IMR-90 (cell line): ENCODE measurements around the gene IFI27L2. TPM values are rescaled to one million over a fixed set of nuclear protein-coding genes. Genes with fewer than 3 reads are reported as not detected.
A peak's percentile ranks its signal among the peaks of the same experiment; 100 is the strongest.

Experiments used
- ATAC-seq: fragments of 200-7000 bp; cut with Tn5 transposase; 2 replicates; pipeline ENCODE4 v1.9.1; 2020; ENCODE audit warnings: low read depth, mild to moderate bottlenecking, moderate library complexity
- BruUV-seq: library from RNA; stranded (reverse); fragments of 400-500 nt; replicated peaks from 2 replicates; lab custom pipeline; 2021; lab: Mats Ljungman, UMichigan
- CTCF ChIA-PET: fragments of 300-600 bp; formaldehyde crosslinking; extraction: SDS; loops from one replicate; lab custom pipeline; 2021; ENCODE audit warnings: antibody characterized with exemption; lab: Yijun Ruan, JAX
- POLR2A ChIA-PET: fragments of 300-600 bp; sonication (Branson Sonifier 250); formaldehyde crosslinking; loops from one replicate; lab custom pipeline; 2022; ENCODE audit warnings: antibody characterized with exemption; ENCODE audit not compliant: unreplicated experiment; lab: Charles Lee
- DNase-seq: peaks from one replicate; pipeline ENCODE4 v3.0.0; 2013
- H2AFZ ChIP-seq: replicated peaks from 2 replicates; pipeline ENCODE3; 2013; ENCODE audit warnings: low read length, mild to moderate bottlenecking; ENCODE audit not compliant: poor library complexity
- H2AK5ac ChIP-seq: 2 replicates; pipeline ENCODE4 v1.6.1; 2013; ENCODE audit warnings: low read depth, low read length, inconsistent platforms
- H2AK9ac ChIP-seq: replicated peaks from 2 replicates; pipeline ENCODE3; 2013; ENCODE audit warnings: mild to moderate bottlenecking, low read depth, low read length, moderate library complexity; ENCODE audit not compliant: poor library complexity
- H2BK120ac ChIP-seq: 2 replicates; pipeline ENCODE4 v1.6.1; 2013; ENCODE audit warnings: low read depth, low read length, inconsistent platforms
- H2BK15ac ChIP-seq: 3 replicates; pipeline ENCODE4 v1.6.1; 2013; ENCODE audit warnings: low read depth, low read length, inconsistent platforms
- H2BK20ac ChIP-seq: 2 replicates; pipeline ENCODE4 v1.6.1; 2013; ENCODE audit warnings: low read depth, mild to moderate bottlenecking, inconsistent platforms, low read length, moderate library complexity
- H2BK5ac ChIP-seq: 2 replicates; pipeline ENCODE4 v1.6.1; 2013; ENCODE audit warnings: mild to moderate bottlenecking, low read depth, low read length, inconsistent platforms; ENCODE audit not compliant: poor library complexity, severe bottlenecking
- H3K14ac ChIP-seq: replicated peaks from 2 replicates; pipeline ENCODE4 v1.6.1; 2013; ENCODE audit warnings: low read depth, low read length, inconsistent platforms
- H3K18ac ChIP-seq: 2 replicates; pipeline ENCODE4 v1.6.1; 2013; ENCODE audit warnings: low read depth, low read length, control low read depth
- H3K23ac ChIP-seq: 2 replicates; pipeline ENCODE4 v1.6.1; 2013; ENCODE audit warnings: low read depth, low read length, inconsistent platforms
- H3K27ac ChIP-seq: 2 replicates; pipeline ENCODE4 v1.5.1; 2013; ENCODE audit warnings: mild to moderate bottlenecking, control low read depth, low read length; ENCODE audit not compliant: insufficient read depth
- H3K27me3 ChIP-seq: 2 replicates; pipeline ENCODE4 v1.6.1; 2013; ENCODE audit warnings: low read length; ENCODE audit not compliant: control insufficient read depth, insufficient read depth
- H3K36me3 ChIP-seq: 2 replicates; pipeline ENCODE4 v1.6.1; 2013; ENCODE audit warnings: low read length, mixed read lengths; ENCODE audit not compliant: control insufficient read depth, insufficient read depth
- H3K4ac ChIP-seq: 2 replicates; pipeline ENCODE4 v1.6.1; 2013; ENCODE audit warnings: low read depth, low read length, inconsistent platforms
- H3K4me1 ChIP-seq: 2 replicates; pipeline ENCODE4 v1.6.1; 2013; ENCODE audit warnings: low read length, mixed read lengths; ENCODE audit not compliant: control insufficient read depth, insufficient read depth
- H3K4me2 ChIP-seq: 2 replicates; pipeline ENCODE4 v1.6.1; 2013; ENCODE audit warnings: low read depth, mild to moderate bottlenecking, control low read depth, low read length, moderate library complexity
- H3K4me3 ChIP-seq: 2 replicates; pipeline ENCODE4 v1.5.1; 2013; ENCODE audit warnings: low read depth, mild to moderate bottlenecking, control low read depth, low read length, moderate library complexity; ENCODE audit not compliant: insufficient read depth
- H3K56ac ChIP-seq: 2 replicates; pipeline ENCODE4 v1.6.1; 2013; ENCODE audit warnings: low read length, inconsistent platforms; ENCODE audit not compliant: insufficient read depth; ENCODE audit errors: extremely low read depth
- H3K79me1 ChIP-seq, 2 experiments: 2 replicates each; pipeline ENCODE4 v1.6.1; 2013; ENCODE audit warnings: low read length in 2 of 2, inconsistent platforms in 1 of 2, low read depth in 1 of 2
- H3K9ac ChIP-seq: 2 replicates; pipeline ENCODE4 v1.6.1; 2013; ENCODE audit warnings: low read depth, low read length, control low read depth
- H3K9me1 ChIP-seq: 2 replicates; pipeline ENCODE4 v1.6.1; 2013; ENCODE audit warnings: low read length, inconsistent platforms; ENCODE audit not compliant: insufficient read depth
- H3K9me3 ChIP-seq: 2 replicates; pipeline ENCODE4 v1.6.1; 2013; ENCODE audit warnings: low read length; ENCODE audit not compliant: control insufficient read depth, insufficient read depth
- H4K20me1 ChIP-seq: 2 replicates; pipeline ENCODE4 v1.6.1; 2013; ENCODE audit warnings: low read length, inconsistent platforms; ENCODE audit not compliant: insufficient read depth
- H4K5ac ChIP-seq: 2 replicates; pipeline ENCODE4 v1.6.1; 2013; ENCODE audit warnings: mild to moderate bottlenecking, low read depth, low read length, control low read depth
- H4K8ac ChIP-seq, 2 experiments: 2 replicates each; pipeline ENCODE4 v1.6.1; 2013; ENCODE audit warnings: low read depth in 2 of 2, low read length in 2 of 2, control low read depth in 1 of 2, inconsistent platforms in 1 of 2
- H4K91ac ChIP-seq: 2 replicates; pipeline ENCODE4 v1.6.1; 2013; ENCODE audit warnings: low read depth, low read length, inconsistent platforms; ENCODE audit not compliant: insufficient read depth
- BHLHE40 ChIP-seq: fragments of 150-350 bp; IDR thresholded peaks from 2 replicates; pipeline ENCODE4 v1.6.1; 2016; ENCODE audit warnings: mild to moderate bottlenecking, low read depth, low read length
- CEBPB ChIP-seq: IDR thresholded peaks from 2 replicates; pipeline ENCODE4 v1.6.1; 2012; ENCODE audit warnings: low read depth, low read length, improper control_type of control experiment
- CHD1 ChIP-seq: IDR thresholded peaks from 2 replicates; pipeline ENCODE4 v1.6.1; 2012; ENCODE audit warnings: low read depth, low read length, improper control_type of control experiment
- MAZ ChIP-seq: IDR thresholded peaks from 2 replicates; pipeline ENCODE4 v1.6.1; 2012; ENCODE audit warnings: low read depth, mild to moderate bottlenecking, low read length, improper control_type of control experiment, moderate library complexity, borderline replicate concordance
- MXI1 ChIP-seq: IDR thresholded peaks from 2 replicates; pipeline ENCODE4 v1.6.1; 2012; ENCODE audit warnings: low read depth, mild to moderate bottlenecking, low read length, moderate library complexity, borderline replicate concordance
- POLR2A ChIP-seq: IDR thresholded peaks from 2 replicates; pipeline ENCODE4 v1.6.1; 2012; ENCODE audit warnings: mild to moderate bottlenecking, low read depth, low read length
- SMC3 ChIP-seq: fragments of 150-350 bp; IDR thresholded peaks from 2 replicates; pipeline ENCODE4 v1.6.1; 2016; ENCODE audit warnings: low read depth, mild to moderate bottlenecking, antibody characterized with exemption, low read length, moderate library complexity
- WGBS, 2 experiments: methylation state at CpG; one replicate each; pipeline versions ENCODE4 v1.1.5 to v1.1.7; 2013; ENCODE audit warnings: missing lambda C conversion rate in 2 of 2; ENCODE audit not compliant: insufficient read length in 1 of 2; ENCODE audit errors: extremely low coverage in 2 of 2; 5-methylcytosine and 5-hydroxymethylcytosine counted together
- dilution Hi-C: fragments of 300-500 bp; cut with HindIII; formaldehyde crosslinking; loops from one replicate; pipeline ENCODE4 v1.14.3; 2018; ENCODE audit warnings: low sequenced_read_pairs; ENCODE audit not compliant: unreplicated experiment
- in situ Hi-C: fragments of 300-500 bp; cut with MboI; formaldehyde crosslinking; loops from 3 replicates; pipeline ENCODE4 v1.14.3; 2019; ENCODE audit warnings: low sequenced_read_pairs, inconsistent platforms, mixed read lengths
- intact Hi-C: fragments of 100-400 bp; cut with micrococcal nuclease; formaldehyde crosslinking; loops from 2 replicates; pipeline ENCODE4 v1.10.0; 2022
- polyA plus RNA-seq, 3 experiments: library from polyadenylated mRNA; depleted of rRNA; stranded (reverse); fragments of >200 nt; gene quantifications; 2 replicates each; pipeline ENCODE4 v1.2.3, GENCODE V29; 2012; ENCODE audit warnings: low replicate concordance in 1 of 3
- total RNA-seq: library from RNA; depleted of rRNA; stranded (reverse); fragments of >200 nt; gene quantifications from 2 replicates; pipeline ENCODE4 v1.2.3, GENCODE V29; 2012
- TF ChIP-seq, protein P1 (sequence below): fragments of 150-350 bp; IDR thresholded peaks from 2 replicates; pipeline ENCODE4 v1.6.1; 2016; ENCODE audit warnings: low read depth, mild to moderate bottlenecking, low read length, moderate library complexity, borderline replicate concordance

Gene IFI27L2
- total and polyA plus RNA-seq, 2 of the 4 experiments (the other 2 are of a cell fraction) = 43.0 to 187 TPM

DNA sequence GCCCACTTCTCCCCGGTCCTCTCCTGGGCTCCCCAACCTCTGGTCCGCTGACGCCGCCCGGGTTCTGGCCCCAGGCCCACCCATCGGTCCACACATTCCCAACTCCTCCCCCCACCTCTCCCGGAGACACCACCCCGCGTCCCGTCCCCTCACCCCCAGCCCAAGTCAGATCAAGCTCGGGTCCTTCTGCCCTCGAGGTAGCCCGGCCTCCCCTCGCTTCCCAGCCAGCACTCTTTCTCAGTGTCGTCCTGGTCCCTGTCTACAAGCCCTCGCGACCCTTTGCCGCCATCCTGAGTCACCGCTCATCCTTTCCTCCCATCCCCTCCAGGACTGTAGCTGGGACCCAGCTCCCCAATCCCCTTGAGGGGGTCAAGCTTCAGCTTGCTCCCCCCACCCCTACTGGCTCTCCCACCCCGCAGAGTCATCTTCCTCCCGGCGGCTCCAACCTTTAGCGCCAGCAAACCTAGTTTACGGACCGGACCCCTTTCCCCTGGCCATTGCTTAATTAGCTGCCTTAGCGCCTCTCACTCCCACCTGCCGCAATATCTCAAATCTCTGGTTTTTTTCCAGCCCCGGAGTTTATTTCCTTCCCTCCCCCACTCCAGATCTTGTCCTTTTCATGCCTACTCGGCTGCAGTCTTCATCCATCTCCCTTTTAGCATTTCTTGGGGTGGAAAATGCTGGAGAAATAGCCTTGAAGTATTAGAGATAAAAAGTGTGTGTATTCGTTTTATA is 45.8 kb upstream of the IFI27L2 start:
- Histone ChIP-seq H4K91ac (no peak overlapping the region), H3K27ac (no peak overlapping the region), H3K27me3 (peaks cover 24% of the 10 kb centered on the region), H3K14ac (no peak overlapping the region), H3K4me3 (0 out of 2 replicates have a peak overlapping the region, but pooled peaks have one; percentile 15), H3K79me1 (no peaks in the 10 kb centered on the region), H3K4ac (no peak overlapping the region), H2AK9ac (no peak overlapping the region), H3K9ac (no peak overlapping the region), H3K23ac (no peak overlapping the region), H2BK5ac (no peak overlapping the region), H3K56ac (no peak overlapping the region), H3K9me1 (no peaks in the 10 kb centered on the region), H2AK5ac (no peak overlapping the region), H2BK20ac (no peak overlapping the region), H2AFZ (peak overlapping the region; percentile 72), H2BK120ac (no peak overlapping the region), H2BK15ac (no peak overlapping the region), H4K5ac (no peak overlapping the region), H4K20me1 (no peaks in the 10 kb centered on the region), H3K4me2 (no peak overlapping the region), H3K36me3 (no peaks in the 10 kb centered on the region), H3K4me1 (peaks cover 2% of the 10 kb centered on the region; the same call in 1 of the 2 replicates), H3K9me3 (no peaks in the 10 kb centered on the region), H3K18ac (no peak overlapping the region), H4K8ac (no peak overlapping the region)
- TF ChIP-seq BHLHE40 (no peak), CHD1 (no peak), MXI1 (no peak), SMC3 (no peak), CEBPB (no peak), MAZ (no peak), POLR2A (no peak)
- TF ChIP-seq, protein P1, sequence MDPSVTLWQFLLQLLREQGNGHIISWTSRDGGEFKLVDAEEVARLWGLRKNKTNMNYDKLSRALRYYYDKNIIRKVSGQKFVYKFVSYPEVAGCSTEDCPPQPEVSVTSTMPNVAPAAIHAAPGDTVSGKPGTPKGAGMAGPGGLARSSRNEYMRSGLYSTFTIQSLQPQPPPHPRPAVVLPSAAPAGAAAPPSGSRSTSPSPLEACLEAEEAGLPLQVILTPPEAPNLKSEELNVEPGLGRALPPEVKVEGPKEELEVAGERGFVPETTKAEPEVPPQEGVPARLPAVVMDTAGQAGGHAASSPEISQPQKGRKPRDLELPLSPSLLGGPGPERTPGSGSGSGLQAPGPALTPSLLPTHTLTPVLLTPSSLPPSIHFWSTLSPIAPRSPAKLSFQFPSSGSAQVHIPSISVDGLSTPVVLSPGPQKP = no peak
- ATAC-seq = no peak
- ChIA-PET POLR2A (no interaction called here), CTCF (no interaction called here)
- 4% methylated on average over 14 of the region's 30 CpGs; no CpG with 5 or more reads in 1 of the 2 experiments for WGBS, 2 experiments
- BruUV-seq = no TSS peak
- no peak for DNase-seq
- in situ Hi-C loops = no loop called here
- dilution Hi-C loops = no loop called here
- intact Hi-C loops = no loop called here
